ENCODE measurements around the gene MDM2.

MDM2 gene

DNA sequence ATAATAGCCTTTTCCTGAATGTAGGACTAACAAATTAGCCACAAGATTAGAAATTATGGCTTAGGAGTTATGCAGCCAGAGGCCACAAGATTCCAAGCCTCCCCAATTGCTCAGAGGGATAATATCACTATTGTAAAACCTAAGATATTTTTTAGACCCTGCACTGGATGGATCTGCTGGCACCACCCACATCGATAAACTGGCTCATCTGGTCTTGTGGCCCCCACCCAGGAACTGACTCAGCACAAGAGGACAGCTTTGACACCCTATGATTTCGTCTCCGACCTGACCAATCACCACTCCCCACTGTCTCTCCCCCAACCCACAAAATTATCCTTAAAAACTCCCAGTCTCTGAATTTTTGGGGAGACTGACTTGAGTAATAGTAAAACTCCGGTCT, 70.3 kb downstream of the MDM2 start:
- DNase-seq (ENCODE audit: low spot score): no peak

DNA sequence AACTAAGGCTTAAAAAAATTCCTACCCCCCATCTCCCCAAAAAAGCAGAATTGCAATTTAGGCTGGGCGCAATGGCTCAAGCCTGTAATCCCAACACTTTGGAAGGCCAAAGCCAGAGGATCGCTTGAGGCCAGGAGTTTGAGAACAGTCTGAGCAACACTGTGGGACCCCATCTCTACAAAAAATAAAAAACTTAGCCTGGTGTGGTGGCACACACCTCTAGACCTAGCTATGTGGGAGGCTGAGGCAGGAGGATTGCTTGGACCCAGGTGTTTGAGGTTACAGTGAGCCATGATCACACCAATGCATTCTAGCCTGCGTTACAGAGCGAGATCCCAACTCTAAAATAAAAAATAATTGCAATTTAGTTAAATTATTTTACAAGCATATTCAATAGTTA, 70.9 kb downstream of the MDM2 start:
- DNase-seq (ENCODE audit: low spot score): no peak

DNA sequence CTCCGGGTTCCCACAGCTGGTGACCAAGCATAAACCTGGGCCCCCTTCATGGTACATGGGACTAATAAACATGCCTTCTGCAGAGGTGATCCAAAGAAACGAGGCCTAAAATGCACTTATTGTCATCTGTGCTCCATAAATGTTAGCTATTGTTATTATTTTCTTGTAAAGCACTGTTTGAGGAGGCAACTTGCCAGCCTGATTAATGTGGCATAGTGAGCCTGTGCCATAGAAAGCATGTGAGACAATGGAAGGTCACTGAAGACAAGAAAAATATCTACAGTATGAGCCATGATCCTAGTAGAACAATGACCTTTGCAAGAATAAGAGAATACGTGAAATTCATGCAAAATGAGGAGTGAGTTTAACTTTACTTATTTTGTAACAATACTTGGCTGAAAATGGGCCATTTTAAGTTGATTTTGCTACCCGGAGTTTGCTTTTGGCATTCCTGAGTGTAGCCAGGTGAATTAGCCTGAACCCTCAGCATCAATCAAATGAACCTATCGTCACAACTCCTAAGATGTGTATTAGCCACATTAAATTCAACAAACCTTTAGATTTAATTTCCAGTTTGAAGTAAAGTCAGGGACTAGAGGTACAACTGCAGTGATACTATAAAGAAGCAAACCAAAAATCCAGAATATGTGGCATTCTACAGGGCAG, 72.8 kb downstream of the MDM2 start:
- no peak for DNase-seq (ENCODE audit: low spot score)

DNA sequence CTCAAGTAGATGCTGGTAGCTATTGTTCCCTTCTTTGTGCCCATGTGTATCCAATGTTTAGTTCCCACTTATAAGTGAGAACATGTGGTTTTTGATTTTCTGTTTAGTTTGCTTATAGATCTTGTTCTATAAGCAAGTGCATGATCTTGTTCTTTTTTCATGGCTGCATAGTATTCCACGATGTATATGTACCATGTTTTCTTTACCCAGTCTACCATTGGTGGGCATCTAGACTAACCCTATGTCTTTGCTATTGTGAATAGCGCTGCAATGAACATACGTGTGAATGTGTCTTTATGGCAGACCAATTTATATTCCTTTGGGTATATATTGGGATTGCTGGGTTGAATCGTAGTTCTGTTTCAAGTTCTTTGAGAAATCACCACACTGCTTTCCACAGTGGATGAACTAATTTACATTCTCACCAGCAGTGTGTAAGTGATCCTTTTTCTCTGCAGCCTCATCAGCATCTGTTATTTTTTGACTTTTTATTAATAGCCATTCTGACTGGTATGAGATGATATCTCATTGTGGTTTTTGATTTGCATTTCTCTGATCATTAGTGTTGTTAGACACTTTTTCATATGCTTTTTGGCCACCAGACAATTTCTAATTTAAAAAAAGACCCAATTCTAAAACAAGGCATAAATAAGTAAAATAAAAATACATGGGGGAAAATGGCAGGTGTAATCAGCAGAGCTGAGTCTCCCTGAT, 74.4 kb downstream of the MDM2 start:
- DNase-seq (ENCODE audit: low spot score): no peak

DNA sequence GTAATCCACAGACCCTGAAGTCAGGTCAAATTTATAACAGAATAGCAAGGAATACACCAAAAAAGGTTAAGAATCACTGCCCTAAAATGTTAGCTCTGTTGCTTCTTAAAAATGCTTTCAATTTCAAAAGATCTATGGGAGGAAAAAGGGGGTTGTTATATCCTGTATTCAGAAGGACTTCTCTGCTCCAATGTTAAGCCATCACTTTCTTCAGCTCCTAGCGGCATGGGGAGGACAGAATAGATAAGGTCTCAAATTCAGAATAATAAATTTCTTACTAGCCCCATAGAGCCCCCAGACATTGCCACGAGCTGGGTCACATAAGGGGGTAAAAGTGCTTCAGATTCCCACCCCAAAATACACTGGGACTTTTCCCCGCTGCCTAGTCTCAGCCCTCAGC, 75.2 kb downstream of the MDM2 start:
- DNase-seq (ENCODE audit: low spot score): no peak

DNA sequence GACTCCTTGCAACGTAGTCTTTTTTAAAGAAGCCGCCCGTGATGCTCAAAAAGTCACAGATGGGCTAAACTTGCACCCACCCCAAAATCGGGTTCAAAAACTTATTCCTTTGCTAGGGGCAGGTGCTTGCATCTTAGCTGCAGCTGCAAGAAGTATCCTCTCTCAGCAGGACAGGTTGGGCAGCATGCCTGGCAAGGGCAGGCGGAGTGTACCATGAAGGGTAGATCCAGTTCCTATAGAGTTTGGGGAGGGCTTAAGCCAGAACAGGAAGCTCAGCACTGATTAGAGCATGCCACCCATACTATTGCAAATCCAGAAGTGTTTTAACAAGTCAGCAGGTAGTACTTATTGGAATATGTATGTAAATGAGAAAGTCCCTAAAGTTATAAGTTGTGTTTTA, 76.3 kb downstream of the MDM2 start:
- DNase-seq (ENCODE audit: low spot score): no peak

DNA sequence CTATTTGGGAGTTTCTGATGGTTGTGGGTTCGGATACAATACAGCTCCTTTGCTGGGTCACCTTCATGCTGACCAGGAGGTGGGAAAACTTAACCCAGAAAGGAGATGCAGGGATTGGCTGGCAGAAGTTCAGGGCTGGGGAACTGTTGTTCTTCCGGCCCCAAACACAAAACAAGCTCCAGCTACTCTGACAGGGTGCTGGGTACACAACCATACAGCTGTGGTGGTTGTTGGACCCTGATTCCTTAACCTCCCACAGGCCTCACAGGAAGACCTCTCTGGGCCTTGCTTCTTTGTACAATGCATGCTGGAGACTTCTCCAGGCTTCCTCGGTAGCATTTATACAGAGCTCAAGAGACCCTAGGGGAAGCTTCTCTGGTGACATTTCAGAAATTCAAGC, 77.4 kb downstream of the MDM2 start:
- DNase-seq (ENCODE audit: low spot score): no peak

DNA sequence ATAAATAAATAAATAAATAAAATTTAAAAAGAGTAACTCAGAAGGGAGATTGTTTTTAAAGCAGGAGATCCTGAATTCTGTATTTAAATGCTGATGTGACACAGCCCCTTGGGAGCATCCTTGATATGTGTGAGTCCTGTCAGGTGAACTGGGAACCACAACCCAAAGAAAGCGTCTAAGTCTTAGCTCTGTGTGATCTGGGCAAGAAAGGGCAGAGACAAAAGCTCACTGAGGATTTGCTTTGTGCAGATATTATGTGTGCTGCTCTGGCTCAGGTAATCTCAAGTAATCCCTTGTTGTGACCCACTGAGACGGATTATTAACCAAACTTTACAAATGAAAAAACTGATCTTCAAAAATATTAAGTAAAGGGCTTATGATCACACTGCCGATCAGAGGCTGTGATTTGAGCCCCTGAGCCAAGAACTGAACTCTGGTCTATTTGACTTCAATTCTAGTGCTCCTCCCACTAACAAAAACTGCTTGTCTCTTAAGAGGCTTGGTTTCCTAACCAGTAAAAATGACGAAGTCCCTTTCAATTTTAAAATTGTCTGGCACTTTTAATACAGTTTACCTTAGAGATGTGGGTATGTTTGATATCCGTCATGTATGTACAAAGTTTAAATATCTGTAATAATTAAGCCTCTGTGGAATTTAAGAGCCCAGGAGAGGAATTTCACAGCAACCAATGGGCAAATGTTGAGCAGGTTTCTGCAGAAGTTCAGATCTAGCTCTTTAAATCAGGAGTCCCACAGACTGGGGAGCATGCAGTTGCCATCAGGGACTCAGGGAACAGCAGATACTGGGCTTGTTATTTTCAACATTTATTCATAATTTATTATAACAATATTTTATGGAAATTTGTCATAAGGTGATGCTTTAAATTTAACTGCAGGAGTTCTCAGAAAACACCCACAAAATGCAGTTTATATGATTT, 78.9 kb downstream of the MDM2 start:
- no peak for DNase-seq (ENCODE audit: low spot score)

DNA sequence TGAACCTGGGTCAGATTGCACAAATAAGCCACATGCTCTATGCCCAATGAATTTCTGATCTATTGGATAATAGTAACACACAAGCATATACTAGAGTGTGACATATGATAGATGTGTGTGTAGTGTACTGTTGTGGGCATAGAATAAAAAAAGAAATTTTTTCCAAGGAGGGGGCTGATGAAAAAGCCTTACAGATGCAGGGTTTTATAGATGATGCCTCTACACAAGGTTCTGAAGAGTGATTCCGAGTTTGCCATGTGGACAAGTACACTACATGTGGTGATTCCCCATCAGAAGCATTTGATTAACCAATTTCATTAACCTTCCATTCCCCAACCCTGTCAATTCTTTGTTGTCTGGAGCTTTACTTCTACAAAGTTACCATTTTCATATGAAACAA, 79.7 kb downstream of the MDM2 start:
- DNase-seq (ENCODE audit: low spot score): no peak

DNA sequence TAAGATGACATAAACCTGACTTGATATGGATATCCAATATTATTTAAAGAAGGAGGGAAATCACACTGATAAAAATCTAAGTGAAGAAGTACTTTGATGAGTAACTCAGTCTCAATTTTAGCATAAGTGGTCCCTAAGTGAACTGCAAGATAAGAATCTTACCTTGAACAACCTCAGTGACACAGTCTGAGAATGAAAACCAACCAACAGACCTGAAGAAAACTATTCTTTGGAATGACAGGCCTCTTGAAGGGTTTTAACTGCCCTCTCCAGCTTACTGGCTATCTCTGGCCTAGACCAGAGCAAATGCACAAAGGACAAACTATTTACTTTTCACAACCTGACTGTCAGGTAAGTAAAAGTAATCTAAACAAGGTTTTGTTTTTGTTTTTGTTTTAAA, 80.3 kb downstream of the MDM2 start:
- no peak for DNase-seq (ENCODE audit: low spot score)

DNA sequence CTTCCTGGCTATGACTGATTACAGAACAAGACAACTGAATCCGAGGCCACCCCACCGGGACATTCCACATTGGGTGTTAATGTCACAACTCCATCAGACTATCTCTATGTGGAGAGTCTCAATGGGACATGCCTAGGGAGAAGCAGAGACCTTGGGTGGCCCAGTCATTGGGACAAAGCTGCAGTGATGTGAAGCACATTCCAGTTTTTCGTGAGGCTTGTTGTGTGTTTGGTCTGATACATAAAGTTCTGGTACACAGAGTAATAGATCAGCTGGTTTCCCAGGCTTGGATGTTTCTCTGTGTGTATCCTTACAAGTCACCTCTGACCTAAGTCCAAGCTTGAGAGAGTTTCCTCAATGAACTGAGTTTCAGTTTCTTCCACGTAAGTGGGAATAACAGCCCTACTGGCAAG, 82.7 kb downstream of the MDM2 start:
- DNase-seq (ENCODE audit: low spot score): no peak

DNA sequence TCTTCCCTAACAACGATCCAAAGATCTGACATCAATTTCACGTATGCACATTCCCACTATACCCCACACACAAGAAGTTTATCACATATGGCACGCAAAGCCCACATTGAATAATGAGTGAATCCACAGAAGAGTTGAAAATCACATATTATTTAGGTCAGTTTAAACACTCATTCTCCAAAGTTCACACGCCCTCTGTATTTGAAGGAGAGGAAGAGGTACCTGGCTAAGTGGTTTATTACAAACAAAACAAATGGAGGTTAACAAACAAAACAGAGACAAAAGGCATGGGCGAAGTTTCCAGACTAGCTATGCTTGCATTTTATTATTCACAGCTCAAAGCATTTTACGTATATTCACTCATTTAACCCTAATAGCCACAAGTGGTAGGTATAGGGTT, 83.2 kb downstream of the MDM2 start:
- no peak for DNase-seq (ENCODE audit: low spot score)

DNA sequence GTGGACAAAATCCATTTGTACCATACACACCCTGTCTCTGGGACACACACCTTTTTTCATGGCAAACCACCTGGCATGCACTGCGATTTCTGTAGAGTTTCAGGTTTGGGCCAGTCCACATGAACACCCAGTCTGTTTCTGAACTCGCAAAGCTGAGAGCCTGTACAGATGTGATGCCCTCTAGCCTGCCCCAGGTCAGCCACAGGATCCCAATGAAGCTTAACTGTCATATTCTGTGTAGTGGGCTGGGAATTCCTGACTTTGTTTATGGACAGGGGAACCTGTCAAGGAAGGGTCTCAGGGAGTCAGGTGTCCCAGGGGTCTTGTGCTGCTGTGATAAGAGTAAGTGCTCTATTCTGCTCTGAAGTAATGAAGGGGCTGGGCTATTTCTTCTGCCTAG, 85.2 kb downstream of the MDM2 start:
- no peak for DNase-seq (ENCODE audit: low spot score)

DNA sequence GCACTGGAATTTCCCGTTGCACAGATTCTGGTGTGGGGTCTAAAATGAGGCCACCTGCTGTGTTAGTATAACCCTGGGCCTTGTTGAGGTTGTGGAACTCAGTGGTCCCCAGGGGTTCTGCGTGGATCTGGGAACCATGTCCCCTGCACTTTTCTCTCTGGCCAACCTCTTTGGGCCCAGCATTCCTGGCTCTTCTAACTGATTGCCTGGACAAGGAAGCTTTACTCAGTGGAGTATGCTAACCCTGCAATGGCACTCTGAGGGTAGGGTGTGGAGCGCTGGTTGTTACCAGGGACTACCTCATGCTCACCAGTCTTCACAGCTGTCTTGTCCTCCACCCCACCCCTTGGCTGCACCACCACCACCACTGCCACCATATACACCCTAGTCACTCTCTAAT, 85.8 kb downstream of the MDM2 start:
- DNase-seq (ENCODE audit: low spot score): no peak

DNA sequence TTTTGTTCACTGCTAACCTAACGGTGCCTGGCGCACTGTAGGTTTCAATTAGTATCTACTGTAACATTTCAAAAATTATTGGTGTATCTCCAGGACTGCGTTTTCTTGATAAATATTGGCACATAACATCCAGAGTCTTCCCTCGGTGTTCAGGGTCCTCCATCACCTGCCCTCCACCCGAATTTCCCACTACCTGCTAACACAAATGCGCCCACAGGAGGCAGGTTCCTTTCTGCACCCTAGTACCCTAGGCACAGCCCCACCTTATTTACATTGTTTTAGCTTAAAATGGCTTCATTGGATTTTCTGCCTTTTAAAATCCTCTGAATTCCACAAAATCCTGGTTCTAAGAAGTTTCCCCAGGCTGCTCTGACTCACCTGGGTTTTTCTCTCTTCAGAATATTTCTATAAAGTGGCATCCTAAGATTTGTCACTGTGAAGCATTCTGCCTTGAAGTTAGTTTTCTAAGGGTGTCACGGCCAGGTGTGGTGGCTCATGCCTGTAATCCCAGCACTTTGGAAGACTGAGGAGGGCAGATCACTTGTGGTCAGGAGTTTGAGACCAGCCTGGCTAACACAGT, 86.4 kb downstream of the MDM2 start:
- DNase-seq (ENCODE audit: low spot score): no peak

DNA sequence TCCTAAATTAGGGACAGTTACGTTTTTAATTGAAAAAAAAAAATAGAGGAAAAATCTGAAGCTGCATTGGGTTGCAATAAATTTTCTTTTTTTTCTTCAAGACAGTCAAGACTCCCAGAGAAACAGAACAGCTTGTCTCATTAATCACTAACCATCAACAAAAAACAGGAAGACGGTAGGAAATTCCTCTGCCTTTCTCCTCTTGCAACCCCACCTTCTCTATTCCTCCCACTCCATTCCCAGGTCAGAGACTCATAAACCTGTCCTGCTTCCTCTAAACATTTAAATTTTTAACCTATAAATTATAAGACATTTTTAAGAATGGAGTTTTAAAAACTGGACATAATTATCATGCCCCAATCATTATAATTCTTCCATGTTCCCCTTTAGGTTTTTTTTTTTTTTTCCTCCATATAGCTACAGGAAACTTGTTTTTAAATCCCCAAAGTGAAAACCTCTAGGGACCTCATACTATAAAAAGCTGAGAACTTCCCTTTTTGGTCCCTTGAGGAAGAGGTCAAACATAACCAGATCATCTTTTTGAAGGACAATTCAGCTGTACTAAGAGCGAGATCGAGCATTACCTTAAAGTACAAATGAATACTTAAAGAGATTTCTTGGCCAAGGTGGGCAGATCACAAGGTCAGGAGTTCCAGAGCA, 89.0 kb downstream of the MDM2 start:
- no peak for DNase-seq (ENCODE audit: low spot score)

DNA sequence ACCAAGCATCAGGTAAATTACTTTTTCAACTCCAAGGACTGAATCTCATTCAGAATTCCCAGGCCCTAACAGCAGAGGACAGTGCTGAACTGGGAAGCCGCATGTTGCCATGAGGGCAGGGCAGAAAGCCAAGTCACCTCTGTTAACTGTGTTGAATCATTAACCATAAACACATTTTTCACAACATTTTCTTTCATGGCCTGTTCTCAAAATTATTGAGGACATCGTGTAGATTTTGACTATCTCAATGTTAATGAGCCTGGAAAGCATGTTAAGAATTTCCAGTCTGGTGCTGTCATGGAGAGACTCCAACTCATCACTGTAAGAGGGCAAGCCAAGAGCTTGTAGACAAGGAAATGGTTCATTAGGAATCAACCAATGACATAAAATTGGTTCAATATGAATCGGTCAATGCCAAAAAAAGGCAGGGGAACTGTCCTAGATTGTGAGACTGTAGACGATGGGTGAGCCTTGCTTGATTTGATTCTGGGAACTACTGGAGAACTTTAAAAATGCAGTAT, 91.3 kb downstream of the MDM2 start:
- no peak for DNase-seq (ENCODE audit: low spot score)

DNA sequence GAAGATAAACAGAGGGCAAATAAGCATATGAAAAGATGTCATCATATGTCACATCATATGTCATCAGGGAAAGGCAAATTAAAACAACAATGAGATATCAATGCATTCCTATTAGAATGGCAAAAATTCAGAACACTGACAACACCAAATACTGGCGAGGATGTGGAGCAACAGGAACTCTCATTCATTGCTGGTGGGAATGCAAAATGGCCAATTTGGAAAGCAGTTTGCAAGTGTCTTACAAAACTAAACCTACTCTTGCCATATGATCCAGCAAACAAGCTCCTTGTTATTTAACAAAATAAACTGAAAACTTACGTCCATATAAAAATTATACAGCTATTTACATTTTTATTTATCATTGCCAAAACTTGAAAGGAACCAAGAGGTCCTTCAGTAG, 92.3 kb downstream of the MDM2 start:
- no peak for DNase-seq (ENCODE audit: low spot score)
